WTC11 (cell line): ENCODE results near the gene YKT6.

Source experiments
- FOXJ3 ChIP-seq: sonication (generic); formaldehyde crosslinking; IDR thresholded peaks from 2 replicates; pipeline ENCODE4 v1.9.0; 2021; ENCODE audit warnings: missing genetic modification reagents, mild to moderate bottlenecking, borderline replicate concordance
- TF ChIP-seq, protein P1 (sequence below): sonication (generic); formaldehyde crosslinking; IDR thresholded peaks from 2 replicates; pipeline ENCODE4 v1.8.1; 2022; ENCODE audit warnings: mild to moderate bottlenecking, missing genetic modification reagents, moderate library complexity, borderline replicate concordance

DNA sequence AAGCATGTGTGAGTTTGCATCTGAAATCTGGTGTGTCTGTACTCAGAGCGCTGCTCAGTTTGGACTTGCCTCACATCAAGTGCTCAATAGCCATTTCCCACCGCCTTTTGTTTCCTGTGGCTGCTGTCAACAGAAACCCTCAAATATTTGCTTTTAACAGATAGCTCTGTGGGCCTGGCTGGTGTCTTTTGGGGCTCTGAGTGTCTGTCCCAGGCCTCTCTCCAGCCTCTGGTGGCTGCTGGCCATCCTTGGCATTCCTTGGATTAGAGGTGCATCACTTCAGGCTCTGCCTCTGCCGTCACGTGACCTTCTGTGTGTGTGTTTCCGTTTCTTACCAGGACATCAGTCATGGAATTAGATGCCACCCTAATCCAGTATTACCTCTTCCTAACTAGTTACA, 9.3 kb downstream of the YKT6 start:
- no peak for TF ChIP-seq FOXJ3
- TF ChIP-seq, protein P1, sequence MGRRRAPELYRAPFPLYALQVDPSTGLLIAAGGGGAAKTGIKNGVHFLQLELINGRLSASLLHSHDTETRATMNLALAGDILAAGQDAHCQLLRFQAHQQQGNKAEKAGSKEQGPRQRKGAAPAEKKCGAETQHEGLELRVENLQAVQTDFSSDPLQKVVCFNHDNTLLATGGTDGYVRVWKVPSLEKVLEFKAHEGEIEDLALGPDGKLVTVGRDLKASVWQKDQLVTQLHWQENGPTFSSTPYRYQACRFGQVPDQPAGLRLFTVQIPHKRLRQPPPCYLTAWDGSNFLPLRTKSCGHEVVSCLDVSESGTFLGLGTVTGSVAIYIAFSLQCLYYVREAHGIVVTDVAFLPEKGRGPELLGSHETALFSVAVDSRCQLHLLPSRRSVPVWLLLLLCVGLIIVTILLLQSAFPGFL (CRISPR knock-in tag), result no peak
